Measurements from ENCODE around the gene TRPC4.

GRCh38 chr13:37835392-37835791, 34.2 kb downstream of the TRPC4 start:
- TF ChIP-seq YY1 (IDR thresholded peaks at IDR 0.05; ENCODE audit: low read depth) (no peak), MAX (IDR thresholded peaks at IDR 0.05) (no peak), RAD21 (IDR thresholded peaks at IDR 0.05; ENCODE audit: low read depth) (no peak), TAF1 (IDR thresholded peaks at IDR 0.05; ENCODE audit: low read depth) (no peak)
